NCI-H146 treated with DMSO at 0.1 percent for 48 hours (cell line): ENCODE measurements around the gene P4HA2.

Experiments used
- DNase-seq: peaks from one replicate; lab custom pipeline; 2025; ENCODE audit not compliant: unreplicated experiment; lab: John Stamatoyannopoulos, UW

Gene P4HA2

DNA sequence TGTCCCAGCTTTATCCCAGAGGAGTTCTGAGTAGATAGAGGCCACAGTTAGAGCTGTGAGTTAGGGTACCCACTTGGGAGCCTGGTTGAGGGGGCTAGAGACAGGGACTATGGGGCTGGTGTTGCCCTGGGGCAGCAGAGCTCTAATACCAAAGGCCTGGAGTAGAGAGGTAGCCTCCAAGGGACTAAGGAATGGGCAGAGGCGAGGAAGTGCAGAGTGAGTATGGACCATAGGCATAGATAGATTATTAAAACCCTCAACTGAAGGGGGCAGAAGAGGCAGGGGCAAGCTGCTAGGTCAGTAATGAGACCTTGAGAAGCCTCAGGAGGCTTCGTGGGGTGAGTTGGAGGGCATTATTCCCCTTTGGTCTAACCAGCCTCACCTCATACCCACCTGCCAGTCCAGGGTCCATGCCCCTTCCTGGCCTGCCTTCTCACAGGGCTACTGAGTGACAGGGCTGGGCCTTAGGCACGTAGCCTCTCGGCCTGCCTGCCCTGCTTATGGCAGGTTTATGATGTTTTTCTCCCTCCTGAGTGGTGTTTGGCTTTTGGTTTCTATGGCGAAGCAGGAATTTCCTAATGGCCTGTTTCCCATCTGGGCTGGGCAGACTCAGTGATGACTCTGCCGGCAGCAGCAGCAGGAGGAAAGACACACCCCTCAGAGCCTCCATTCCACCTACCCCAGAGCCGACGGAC lies 37.8 kb upstream of the P4HA2 start:
- DNase-seq = no peak

DNA sequence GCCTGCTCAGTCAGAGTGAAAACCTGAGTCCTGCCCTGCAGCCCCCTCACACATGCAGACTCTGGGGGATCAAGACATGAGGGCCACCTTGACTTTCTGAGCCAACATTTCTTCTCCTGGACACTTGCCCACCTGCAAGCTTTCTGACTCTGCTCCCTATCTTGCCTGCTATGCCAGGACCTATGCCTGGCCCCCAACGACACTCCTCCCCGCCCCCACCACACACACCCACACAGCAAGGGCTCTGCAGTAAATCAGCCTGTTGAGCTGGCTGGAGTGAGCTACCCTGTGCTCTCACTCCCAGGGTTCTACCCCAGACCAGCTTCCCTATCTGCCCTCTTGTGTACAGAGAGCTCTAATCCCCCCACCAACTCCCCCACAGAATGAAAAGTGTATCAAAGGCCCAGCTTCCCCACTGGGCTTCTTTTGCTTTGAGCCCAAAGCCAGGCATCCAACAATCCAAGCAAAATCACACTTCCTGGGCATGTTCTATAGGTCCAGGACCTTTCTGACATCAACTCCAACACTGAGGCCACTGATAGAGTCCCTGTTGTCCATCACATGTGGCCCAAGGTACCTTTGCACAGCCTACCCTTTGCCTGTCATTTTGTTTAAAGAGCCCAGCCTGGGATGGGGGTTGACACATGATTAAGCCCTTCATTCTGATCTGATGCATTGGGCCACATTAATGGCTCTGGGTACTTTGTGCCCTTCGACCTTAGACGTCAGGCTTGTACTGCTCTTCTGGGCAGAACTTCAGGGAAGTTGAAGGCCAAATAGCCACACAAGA lies 37.1 kb upstream of the P4HA2 start:
- DNase-seq = no peak

DNA sequence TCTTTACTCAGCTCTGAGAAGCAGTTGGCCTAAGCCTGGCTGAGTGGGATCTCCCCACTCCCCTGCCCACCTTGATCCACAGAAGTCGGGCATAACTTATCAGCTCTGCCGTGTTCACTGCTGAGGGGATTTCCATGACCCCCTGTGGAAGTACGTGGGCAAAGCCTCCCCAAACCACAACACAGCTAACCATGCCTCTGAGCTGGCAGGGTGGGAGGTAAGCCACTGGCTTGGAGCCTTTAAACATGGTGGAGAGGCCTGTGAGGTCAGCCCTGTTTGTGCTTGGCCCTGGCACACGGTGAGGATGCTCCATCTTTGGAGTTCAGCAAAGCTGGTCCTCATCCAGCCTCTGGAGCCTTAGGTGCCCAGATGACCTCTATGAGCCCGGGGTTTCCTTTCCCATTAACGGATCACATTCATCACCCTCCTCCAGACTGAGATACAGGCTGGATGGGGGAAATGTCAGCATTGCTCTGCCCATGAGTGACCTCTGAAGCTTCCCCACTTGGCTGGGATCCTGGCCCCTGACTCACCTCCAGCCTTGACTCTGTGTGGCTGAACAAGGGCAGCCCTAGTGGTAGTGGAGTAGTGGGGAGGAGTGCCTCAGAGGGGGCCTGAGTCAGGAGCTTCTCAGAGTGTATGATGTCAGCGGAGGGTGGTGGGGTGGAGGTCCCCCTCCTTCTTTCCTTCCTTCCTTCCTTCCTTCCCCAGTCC lies 36.1 kb upstream of the P4HA2 start:
- DNase-seq = no peak

DNA sequence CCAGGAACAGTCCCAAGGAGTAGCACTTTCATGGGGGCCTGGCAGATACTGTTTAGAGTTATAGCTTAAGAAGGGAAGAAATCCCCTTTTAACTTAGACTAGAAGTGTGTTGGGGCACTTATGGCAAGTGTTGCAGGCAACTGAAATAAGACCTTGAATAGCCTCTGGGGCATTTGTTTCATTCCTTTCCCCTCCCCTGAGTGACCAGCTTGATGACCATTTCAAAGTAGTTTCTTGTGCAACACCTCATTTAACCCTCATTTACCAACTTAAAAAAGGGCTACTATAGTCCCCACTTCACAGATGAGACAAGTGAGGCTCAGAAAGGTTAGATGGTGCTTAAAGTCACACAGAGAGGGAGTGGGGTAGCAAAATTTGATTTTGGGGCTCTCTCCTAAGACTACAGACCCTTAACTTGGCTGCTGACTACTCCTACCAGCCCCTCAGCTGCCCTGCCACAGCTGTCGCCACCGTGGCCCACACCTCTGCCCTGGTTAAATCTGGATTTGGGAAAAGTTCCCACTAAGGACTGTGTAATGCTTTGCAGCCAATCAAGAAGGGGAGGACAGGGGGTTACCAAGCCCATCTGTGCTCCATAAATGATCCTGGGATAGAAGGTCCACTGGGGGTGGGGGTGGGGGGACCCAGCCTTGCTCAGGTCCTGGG lies 35.4 kb upstream of the P4HA2 start:
- no peak for DNase-seq

DNA sequence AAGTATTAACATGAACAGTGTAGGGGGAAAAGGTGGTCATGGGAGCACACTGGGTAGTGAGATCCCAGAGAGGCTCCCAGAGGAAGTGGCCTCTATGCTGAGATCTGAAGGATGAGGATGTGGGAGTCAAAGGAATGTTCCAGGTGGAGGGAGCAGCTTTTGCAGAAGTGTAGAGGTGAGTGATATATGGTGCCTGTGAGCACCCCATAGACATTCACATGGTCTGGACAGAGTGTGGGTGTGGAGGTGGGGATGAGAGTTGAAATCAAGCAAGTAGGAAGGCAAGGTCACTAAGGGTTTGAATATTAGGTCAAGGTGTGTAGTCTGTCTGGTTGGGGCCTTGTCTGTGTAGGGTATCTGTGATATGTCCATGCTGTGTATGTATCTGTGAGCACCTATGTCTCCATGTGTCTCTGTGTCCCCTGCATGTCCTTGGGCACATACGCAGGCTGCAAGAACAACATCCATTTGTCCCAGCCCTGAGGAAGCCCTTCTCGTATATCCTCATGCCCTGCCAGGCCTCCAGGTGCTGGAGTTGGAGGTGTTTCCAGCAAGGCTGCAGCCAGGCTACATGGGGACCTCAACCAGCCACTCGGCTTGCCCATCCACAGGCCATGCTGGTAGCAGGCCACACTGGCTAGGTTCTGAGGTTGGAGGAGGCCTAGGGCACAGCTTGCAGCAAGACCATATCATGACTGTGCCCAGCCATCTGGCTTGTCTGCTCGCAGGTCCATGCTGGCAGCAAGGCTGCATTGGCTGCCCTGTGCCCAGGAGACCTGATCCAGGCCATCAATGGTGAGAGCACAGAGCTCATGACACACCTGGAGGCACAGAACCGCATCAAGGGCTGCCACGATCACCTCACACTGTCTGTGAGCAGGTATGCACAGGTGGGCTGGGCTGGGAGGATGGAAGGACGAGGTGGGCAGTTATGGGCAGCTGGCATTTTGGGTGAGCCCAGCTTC lies 34.5 kb upstream of the P4HA2 start:
- DNase-seq = no peak

DNA sequence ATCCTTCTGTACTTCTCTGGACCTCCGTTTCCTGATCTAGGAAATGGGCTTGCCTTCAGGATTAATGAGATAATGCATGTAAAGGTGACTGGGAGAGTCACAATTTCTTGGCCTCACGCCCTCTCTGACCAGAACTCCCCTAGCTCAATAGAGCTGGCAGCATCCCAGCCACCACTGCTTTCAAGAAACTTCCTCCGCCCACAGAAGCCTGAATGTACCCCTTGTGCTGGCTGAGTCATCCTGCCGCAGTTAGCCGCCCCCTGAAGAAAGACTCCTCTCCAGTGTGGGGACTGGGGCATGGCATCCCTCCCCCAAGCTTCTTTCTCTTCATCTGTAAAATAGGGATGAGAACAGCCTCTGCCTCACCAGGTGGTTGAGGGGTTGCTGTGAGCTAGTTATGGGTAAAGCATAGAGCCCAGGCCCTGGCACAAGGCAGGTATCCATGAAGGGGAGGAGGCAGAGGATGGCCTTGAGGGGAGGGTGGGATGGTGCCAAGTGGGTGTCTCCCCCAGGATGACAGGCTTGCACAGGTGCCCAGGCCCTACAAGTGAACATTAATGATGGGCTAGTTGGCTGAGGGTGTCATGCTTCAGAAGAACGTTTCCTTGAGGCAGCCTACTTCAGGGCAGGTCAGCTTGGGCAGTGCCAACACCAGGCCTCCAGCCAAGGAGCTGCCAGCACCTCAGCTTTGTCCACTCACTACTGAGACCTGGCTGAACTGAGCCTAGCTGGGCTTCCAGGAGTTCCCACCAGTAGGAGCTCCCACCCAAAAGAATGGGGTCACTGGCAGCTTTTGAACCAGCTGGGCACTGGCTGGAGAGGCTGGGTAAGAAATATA lies 33.3 kb upstream of the P4HA2 start:
- DNase-seq = no peak

DNA sequence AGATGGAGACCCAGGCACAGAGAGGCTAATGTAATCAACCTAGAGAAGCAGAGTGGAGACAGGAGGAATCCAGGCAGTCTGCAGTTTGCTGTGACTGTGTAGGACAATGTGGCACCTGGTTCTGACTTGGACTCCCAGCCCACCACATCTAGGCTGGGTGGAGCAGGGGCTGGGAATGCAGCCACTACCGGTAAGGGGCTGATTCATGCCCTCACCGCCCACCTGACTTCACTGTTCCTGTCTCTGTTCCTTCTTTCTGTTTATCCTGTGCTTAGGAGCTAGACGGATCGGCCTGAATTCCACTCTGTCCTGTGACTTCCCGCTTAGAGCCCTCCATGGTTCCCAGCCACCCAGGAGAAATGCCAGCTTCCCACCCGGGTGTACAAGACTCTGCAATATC lies 32.4 kb upstream of the P4HA2 start:
- DNase-seq = no peak

DNA sequence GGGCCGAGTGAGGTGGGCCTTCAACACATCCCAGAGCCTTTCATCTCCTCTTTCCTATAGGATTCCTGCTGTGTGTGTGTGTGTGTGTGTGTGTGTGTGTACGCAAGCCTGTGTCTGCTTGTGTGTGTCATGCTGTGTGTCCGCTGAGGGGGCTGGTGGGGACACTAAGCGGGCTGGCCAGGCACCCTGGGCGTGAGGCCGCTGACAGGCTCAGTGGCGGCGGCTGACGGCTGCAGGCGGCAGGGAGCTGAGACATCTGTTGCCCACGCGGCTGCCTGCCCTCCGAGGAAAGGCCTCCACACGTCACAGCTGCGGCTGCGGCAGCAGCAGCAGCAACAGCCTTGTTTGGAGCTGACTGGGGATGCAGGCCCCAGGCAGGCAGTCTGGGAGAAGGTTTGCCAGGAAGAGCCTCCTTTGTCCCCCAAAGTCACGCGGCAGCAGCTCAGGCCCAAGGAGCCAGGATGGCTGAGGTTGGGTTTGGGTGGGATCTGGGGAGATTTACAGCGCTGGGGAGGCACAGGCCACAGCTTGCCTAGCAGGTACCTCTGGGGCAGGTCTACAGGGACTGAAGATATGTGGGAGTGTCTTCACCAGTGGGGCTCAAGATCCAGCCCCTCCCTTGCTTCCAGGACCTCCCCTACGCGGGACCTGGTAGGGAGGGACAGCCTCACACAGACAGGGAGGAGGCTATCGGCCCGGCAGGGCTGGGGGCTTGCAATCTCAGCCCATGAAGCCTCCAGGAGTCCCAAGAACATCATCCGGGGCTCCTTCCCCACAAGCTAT lies 31.6 kb upstream of the P4HA2 start:
- DNase-seq = no peak

DNA sequence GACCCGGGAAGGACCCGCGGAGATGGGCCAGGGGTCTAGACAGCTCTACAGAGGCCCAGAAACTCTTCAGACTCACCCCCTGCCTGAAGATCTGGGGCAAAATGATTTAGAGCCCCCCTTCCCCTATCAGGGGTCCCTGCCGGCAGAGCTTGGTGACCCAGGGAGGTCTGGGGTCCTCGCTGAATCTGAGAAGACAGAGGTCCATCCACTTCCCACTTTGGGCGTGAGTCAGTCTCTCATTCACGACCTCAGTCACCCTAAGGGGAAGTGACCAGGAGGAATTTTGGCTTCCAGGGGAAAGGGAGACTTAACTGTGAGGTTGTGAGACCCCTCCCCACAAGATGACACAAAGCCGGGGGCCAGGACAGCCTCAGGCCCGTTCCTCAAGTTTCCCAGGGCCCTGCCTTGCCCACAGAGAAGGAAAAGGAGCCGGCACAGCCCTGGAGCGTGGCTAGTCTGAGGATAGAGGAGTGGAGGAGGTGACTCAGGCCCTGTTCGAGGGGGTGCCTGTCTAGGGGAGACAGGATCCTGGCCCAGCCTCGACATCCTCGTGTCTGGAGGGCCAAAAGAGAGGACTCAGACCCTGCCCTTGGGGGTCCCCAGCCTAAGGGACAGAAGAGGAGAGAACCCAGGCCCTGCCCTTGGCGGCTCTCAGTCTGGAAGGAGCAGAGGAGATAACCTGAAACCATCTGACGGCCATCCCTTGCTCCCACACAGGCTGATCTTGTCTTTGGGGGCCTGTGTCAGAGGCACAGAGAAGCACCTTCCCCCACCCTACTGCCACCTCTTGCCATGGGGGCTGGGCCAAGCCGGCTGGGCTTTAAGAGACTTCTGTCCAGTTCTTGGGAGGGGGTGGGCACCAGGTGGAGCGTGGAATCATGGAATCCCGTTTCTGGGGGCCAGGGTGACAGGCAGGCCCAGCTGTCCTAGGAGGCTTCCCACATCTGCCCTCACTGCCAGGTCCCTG lies 30.7 kb upstream of the P4HA2 start:
- no peak for DNase-seq

DNA sequence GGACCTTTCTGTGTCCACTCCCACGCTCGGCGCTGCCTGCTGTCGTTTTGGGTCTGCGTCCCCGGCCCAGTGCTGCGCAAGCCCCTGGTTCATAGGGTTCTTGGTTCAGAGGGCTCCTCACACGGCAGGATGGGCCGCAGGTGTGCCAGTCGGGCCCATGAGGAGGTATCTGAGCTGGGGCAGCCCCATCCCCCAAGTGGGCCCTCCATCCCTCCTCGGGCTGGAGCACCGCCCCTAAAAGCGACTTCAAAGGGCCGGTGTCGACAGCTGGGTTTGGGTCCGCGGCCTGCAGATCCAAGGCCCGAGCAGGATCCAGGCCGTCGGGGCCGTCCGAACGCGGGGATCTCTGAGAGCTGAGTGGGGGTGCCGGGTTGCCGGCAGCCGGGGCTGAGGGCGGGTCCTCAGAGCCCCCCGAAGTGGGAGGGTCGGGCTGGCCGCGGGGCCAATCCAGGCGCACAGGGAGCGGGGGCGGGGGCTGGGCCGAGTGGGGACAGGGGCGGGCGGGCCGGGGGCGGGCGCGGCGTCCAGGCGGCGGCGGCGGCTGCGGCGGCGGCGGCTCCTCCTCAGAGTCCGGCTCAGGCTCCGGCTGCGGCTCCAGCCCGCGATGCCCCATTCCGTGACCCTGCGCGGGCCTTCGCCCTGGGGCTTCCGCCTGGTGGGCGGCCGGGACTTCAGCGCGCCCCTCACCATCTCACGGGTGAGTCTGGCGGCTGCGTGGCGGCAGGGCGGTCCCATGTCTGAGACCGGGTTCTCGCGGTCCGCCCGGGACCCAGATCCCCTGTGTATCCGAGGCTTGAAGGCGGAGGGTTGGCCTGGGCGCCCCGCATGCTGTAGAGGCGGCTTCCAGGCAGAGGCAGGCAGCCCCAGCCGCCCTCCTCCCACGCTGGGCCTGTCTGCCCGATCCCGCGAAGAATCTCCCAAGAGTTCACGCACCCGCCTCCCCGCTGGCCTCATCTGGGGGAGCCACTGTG lies 29.8 kb upstream of the P4HA2 start, which contains the start of gene PDLIM4:
Gene PDLIM4, plus strand, starts transcription at position 566 of the 971 bp plus-strand sequence. Its CDS starts 39 bp downstream, at position 605.
- DNase-seq = no peak

DNA sequence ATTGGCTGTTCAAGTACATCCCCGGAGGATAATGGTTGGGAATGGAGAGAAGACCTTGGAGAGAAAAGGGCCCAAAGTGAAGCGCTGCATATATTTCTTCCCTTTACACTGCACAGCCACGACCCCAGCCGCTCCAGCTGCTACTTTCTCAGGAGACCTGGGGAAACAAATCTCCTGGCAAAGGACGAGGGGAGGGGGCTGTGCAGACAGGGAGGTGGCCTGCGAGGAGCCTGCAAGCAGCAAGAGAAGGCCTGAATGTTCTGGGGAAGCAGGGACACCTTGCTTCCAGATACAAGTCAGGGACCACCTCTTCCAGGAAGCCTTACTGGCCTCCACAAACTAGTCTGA lies 29.1 kb upstream of the P4HA2 start:
- no peak for DNase-seq

DNA sequence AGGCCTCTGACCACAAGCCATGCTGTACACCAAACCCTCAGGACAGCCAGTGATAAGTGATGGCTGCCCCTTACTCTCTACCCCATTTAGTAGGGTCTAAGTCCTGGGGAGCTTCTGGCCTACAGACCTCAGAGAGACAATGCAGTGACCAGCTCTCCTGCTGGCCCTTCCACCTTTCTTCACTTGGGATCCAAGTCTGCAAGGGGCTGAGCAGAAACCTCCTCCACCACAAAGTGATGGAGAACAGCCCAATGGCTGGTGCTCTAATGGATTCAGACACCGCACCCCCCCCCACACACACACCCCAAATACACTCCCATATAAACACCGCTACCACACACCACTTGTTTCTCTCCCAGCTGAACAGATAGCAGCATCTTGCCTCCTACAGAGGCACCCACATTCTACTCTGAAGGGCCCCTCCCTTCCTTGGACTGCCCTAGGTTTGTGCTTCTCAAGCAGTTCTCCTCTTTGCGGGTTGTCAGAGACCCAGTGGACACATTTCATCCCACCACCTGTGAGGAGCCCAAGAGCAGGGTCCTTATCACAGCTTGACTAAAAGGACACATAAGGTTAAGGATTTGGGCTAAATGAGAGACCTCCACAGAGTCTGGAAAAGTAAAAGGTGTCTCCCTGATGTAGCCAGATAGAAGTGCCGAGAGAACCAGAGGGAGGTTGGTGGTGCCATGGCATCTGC lies 28.6 kb upstream of the P4HA2 start:
- no peak for DNase-seq

DNA sequence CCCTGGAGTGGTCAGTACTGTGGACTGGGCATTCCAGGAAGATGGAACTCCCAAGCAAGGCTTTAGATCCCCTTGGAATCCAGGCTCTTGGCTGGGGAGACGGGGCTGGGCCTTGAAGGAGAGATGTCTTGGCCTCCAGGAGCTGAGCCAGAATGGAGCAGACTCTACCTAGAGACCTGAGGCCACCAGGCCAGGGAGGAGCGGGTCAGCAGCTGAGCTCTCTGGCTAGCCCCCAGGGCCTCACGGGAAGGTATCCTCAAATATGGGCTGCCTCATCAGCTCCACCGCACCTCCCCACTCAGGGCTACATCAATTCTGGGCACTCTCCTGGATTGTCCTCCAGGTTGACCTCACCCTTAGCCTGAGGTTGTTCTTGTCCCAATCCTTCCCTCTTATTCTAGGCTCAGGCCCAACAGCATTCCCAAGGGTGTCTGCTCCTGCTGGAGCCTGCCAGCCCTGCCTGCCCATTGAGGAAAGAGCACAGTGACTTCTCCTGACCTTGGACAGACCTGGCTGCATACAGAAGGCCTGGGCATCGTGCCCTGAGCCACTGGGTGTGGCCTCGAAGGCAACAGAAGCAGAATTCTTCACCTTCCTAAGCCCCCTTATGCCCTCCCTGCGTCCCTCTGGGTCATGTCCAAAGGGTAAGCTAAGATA lies 26.8 kb upstream of the P4HA2 start:
- DNase-seq = no peak

DNA sequence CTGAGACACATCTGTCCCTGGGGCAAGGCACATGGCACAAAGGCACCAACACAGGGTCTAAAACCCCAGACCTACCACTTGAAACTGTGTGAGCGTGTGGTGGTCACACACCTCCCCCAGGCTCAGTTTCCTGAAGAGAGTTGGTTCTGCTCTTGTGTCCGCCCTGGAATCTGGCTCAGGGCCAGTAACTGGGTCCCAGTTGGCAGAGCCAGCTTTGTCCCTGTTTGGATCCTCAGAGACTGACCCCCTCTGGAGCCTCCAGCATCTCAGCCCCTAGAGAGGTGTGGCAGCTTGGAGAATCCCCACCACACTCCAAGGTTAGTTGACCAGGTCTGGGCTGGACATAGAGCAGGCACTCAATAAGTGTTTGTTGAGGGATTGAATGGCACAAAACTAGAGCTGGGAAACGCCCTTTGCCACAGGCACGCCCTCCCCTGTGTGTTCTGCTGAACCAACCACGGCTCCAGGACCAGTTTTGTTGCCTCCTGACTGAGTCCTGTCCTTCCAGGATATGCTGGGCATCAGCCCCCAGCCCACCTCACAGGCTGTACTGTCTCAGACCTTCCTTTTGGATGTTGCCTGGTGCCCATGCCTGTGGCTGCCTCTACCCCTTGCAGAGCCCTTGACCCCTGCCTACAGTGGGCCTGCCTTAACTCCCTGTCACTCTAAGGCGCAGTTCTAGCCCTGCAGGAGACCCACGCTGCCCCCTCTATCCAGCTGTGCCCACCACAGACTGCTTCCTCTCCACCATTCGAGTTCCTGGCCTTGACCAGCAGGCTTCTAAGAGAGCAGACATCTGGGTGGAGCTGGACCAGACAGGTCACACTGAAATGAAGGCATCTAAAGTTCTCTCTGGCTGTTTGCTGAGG lies 26.0 kb upstream of the P4HA2 start:
- DNase-seq = no peak
